Stimulated activated CD4-positive, alpha-beta T cell treated with anti-CD3 and anti-CD28 coated beads, Interleukin-4, amount 100 ng/mL, for 1 hour (primary cell): Measurements from ENCODE around the gene GALNT6.
A peak's percentile ranks its signal among the peaks of the same experiment; 100 is the strongest.

Experiments used
- DNase-seq: peaks from one replicate; pipeline ENCODE4 v3.0.0-alpha.2; 2020

Gene GALNT6

DNA sequence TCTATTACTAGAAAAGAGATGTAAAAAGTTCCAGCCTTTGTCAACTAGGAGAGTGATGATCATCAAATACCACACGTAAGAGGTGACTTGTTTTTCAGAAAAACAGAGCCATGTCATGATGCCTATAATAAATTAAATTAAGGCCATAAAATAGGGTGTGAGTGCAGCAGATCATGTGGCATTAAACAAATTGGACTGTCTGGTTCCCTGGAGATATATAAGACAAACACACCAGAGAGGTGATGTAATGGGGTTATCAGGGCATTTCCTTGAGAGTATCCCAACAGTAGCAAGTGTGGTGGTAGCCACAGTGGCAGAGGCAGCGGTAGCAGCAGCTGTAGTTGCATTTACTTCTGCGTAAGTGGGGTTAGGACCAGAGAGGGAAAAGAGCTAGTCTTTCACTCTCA lies 14.6 kb upstream of the GALNT6 start:
- no peak for DNase-seq

DNA sequence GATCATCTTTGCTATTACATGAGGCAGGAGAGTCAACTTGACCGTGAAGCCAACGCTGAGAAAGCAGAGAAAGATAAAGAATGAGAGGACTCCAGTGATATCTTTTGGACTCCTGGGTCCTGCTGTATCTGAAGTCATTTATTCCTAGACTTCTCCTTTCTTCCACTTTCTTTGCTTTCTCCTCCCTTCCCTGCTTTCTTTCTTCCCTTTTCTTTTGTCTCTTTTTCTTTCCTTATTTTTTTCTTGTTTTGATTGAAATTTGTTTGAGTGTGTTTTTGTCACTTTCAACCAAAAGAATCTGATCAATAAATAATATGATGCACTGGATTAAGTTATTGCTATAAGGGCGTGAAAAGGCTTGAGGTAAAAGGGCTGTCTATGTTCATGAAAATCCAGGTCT lies 13.4 kb upstream of the GALNT6 start:
- DNase-seq, result no peak

DNA sequence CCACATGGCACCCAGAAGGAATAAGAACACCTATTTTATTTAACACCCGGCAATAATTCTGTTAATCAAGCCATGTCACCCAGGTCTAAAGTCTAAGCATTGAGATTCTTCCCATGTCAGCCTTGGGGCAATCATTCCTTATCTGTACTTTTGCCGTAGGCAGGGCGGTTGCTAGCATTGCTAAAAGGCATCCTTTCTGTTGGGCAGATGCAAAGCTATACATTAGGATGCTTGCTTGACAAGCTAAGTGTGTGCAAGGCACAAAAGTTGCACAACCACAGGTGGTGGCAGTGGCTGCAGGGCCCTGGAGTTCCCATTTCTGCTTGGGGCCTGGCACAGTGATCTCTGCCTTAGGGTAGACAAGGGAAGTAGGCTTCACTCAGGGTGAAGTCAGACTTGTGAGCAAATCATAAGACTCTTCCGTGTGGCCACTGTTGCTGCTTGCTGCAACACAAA lies 12.5 kb upstream of the GALNT6 start:
- DNase-seq, result no peak

- no peak for DNase-seq
Observed at GRCh38 chr12:51403159-51403558, 12.0 kb upstream of the GALNT6 start.

- DNase-seq, result no peak
Observed at GRCh38 chr12:51401900-51402299, 10.7 kb upstream of the GALNT6 start.

- DNase-seq, result no peak
Observed at GRCh38 chr12:51401486-51401885, 10.3 kb upstream of the GALNT6 start.

- no peak for DNase-seq
Observed at GRCh38 chr12:51401020-51401419, 9.8 kb upstream of the GALNT6 start.

- DNase-seq, result no peak
Observed at GRCh38 chr12:51399891-51400290, 8.7 kb upstream of the GALNT6 start.

DNA sequence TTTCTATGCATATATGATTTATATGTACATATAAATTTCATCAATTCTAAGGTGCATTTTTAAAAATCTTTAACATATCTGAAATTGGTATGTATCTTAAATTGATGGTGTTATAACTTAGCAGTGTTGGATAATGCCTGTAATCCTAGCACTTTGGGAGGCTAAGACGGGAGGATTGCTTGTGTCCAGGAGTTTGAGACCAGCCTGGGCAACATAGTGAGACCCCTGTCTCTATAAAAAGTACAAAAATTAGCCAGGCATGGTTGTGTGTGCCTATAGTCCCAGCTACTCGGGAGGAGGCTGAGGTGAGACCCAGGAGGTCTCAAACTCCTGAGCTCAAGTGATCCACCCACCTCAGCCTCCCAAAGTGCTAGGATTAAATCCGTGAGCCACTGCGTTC lies 6.5 kb upstream of the GALNT6 start:
- no peak for DNase-seq

- DNase-seq, result no peak
Observed at GRCh38 chr12:51395283-51396230, 4.4 kb upstream of the GALNT6 start.

DNA sequence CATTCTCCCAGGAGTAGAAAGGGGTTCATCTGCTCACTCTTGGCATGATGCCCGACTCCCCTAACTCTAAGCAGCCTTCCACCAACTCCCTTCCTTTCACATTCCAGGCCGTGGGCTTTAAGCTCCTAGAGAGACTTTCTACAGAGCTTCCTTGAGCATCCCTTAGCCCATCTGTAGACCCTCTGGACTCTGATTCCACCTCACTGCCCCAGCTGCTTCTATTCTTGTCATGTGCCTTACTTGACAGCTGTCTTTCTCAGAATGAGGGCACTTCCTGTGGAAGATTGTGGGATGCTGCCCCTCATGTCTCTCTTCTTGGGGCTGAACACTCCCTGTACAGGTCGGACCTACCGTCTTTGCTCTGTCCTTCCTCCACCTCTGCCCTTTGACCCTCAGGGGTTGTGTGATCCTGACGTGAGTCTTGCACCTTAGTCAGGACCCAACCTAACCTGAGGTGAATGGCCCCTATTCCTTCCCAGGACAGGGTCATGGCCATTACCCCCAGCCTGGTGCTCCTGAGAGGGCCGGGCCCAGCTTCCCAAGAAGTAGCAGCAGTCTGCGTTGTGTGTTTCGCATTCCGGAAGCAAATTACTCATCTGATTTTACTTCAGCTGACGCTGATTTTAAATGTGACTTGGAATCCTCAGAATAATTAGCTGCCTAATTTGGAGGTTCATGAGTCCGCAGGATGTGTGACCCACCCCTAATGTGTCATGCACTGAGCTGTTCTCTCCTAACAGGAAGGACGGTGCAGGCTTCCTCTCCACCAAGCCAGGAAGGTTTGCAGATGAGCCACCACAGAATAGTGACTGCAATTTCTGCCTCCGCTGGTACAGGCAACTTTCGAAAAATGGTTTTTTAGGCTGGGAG lies 2.7 kb upstream of the GALNT6 start:
- peak; percentile 40 for DNase-seq

DNA sequence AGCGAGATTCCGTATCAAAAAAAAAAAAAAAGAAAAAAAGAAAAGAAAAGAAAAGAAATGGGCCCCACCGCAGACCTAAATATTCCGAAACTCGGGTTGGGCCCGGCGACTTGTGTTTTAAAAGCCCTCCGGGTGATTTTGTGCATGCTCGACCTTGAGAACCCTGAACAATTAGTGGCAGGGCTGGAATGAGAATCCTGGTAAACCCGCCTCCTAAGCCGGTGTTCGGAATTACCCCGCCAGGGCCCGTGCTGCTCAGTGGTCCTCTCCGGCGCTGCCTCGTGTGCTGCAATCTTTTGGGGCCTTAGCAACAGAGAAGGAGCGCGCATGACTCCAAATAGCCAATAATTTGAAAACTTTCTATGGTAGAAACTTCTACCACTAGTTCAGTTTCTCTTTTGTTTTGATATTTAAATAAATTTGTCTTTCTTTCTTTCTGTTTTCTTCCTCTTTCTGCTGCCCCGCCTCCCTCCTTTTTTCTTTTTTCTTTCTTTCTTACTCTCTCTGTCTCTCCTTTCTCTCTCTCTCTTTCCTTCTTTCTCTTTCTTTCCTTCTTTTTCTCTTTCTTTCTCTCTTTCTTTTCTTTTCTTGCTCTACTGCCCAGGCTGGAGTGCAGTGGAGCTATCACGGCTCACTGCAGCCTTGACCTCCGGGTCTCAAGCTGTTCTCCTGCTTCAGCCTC lies 1.5 kb upstream of the GALNT6 start:
- DNase-seq, result peak; percentile 32

DNA sequence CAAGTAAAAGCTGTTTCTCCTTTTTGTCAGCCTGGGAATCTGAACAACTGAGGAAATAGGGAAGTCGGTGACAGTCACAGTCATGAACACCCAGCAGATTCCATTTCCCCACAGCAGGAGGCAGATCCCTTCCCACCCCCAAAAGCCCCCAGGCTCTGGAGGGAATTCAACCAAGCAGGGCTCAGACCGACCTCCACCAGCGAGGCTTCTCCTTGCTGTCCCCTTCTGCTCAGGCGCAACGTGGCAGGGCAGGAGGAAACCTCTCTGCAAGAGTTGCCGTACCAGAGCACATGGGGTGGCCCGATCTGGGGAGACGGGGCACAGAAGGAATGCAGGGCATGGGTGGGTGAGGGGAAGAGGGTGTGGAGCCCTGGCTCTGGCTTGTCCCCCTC lies 319 bp downstream of the GALNT6 start:
- peak; percentile 24 for DNase-seq

DNA sequence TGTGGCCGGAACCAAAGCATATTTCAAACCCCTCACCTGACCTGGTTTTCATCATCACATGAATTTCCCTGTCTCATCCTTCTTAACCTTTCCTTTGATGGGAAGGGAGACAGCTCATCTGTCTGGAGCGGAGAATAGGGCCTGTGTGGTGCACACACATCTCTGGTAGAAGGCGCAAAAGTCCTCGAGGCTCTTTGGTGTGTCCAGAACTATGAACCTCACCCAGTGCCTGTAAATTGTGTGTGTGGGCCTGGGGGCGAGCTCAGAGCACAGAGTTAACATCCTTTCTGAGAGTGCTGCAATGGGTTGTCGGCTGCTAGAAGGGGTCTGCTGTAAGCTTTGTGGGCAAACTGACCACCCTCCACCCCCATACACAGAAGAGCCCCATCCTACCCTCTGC lies 749 bp downstream of the GALNT6 start:
- DNase-seq, result no peak

DNA sequence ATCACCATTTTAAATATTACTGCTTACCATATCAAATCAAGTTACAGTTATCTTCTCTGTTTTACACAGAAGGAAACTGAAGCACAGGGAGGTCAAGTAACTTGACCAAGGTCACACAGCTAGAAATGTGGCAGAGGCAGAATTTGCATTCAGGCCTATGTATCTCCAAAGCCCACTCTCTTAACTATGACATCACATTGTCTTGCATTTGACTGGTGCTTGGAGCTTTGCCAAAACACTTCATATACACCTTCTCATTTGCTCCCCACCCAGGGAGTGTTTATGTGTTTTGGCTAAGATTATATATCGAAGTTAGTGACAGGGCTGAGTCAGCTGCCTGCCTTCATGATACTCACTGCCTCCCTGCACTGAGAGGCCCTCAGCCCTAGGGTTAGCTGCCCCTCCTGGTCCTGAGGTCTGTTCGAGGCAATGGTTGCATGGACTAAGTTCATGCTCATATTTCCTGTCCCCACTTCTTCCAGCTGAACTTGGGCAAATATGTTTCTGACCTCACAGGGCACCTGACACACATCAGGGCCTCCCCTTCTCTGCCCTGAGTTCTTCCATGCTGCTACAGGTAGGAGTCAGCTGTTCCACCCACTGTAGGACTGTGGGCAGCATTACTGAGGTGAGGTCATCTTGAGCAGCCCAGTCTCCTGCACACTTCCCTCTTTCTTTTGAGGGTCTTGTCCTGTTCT lies 1.8 kb downstream of the GALNT6 start:
- no peak for DNase-seq

DNA sequence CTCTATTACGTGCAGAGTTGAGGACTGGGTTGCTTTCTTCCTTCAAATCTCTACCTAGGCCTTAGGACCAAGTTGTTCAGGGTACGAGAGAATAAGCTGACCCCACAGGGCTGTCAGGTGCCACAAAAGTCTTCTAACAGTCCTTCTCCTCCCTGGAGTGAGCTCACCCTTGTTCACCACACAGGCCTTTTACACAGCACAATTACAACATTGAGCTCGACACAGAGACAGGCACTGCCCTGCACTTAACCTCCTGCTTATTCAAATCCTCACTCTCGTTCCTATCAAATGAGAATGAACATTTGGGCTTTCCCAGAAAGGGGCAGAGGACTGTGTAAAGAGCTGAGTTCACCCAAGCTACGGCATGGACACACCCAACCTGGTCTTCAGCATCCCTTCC lies 2.4 kb downstream of the GALNT6 start:
- DNase-seq, result no peak

DNA sequence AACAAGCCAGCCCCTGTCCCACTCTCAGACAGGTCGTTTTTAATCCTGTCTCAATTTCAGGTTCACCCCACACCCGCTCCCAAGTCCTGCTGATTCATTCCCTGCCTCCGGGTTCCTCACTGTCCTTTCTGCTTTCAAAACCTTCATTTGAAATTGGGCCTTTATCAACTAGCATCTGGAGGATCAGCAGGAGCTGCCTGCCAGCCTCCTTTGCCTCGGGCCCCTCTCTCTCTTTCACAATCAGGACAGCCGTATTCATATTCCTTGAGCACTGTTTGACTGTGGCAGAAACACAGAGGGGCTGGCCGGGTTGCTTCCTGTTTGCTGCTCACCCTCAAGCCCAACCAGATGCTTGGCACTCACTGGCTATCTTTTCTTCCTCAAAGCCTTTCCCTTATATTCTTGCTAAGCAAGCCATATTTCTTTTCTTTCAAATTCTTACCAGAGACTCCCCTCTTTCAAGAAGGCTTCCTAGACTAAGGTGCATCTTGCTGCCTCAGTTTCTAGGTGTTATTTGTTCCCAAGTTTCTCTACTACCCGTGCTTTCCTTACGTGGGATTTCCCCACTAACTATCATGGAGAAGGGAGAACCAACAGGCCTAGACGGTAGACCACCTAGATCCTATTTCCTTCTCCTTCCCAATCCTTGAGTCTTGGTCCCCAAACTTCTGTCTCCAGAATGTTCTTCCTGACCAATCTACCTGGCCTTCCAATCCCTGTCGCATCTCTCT lies 3.0 kb downstream of the GALNT6 start:
- no peak for DNase-seq

DNA sequence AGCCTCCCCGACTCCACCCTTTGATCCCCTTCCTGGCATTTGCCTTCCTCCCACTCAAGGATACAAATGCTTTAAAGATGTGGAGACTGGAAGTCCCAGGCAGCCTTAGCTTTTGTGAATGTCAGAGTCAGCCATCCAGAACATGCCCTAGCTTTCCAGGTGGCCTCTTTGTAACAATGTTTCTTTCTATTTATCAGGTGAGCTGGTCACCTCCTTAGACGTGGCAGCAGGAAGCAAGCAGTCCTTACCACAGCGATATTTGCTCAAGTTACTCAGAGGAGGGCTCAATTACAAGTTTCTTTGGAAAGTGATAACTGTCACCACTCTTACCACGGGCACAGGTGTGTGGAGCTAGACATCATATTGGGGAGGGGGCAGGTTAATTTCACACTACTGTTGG lies 4.9 kb downstream of the GALNT6 start:
- no peak for DNase-seq

GRCh38 chr12:51383269-51383905 lies 7.8 kb downstream of the GALNT6 start:
- DNase-seq, result no peak

DNA sequence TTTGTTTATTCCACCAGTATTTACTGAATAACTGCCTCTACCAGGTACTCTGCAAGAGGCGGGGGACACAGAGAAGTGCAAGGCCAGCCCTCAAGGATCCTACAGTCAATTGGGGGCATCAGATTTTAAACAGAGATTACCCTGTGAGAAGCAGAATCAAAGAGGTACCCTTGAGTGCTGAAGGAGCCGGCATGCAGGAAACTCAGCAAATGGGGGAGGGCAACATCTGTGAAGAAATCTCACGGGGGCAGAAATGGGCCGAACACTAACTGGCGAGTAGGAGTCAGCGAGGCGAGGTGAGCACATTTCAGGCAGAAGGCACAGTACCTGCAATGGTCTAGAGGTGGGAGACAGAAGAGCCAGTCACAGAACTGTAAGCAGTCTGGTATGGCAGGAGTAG lies 9.0 kb downstream of the GALNT6 start:
- no peak for DNase-seq
